Tibial nerve (tissue), 4 donors: ENCODE data around the gene GOLPH3. TPM values are rescaled to one million over a fixed set of nuclear protein-coding genes. Genes with fewer than 3 reads are reported as not detected.

Experiments used
- DNase-seq, 2 donors: peaks; one replicate each; pipeline ENCODE4 v3.0.0-alpha.2; 2019; ENCODE audit warnings: low spot score in 2 of 2
- H3K27ac ChIP-seq, 4 donors: fragments of 200-600 bp; sonication (generic) in 3 of 4; one replicate each; pipeline ENCODE4 v1.5.1; 2017 to 2019; ENCODE audit warnings: mild to moderate bottlenecking in 1 of 4
- H3K27me3 ChIP-seq, 2 donors: fragments of 200-600 bp; sonication (generic) in 1 of 2; one replicate each; pipeline versions ENCODE4 v1.5.1 to v1.6.0; 2017 to 2019
- H3K36me3 ChIP-seq, 3 donors: fragments of 200-600 bp; sonication (generic); one replicate each; pipeline ENCODE4 v1.5.1; 2018 to 2019
- H3K4me1 ChIP-seq, 4 donors: fragments of 200-600 bp; sonication (generic) in 3 of 4; one replicate each; pipeline ENCODE4 v1.5.1; 2017 to 2019
- H3K4me3 ChIP-seq, 4 donors: fragments of 200-600 bp; sonication (generic) in 3 of 4; one replicate each; pipeline ENCODE4 v1.5.1; 2017 to 2019; ENCODE audit warnings: mild to moderate bottlenecking in 1 of 4, moderate library complexity in 1 of 4
- H3K9me3 ChIP-seq, 4 donors: fragments of 200-600 bp; sonication (generic) in 3 of 4; one replicate each; pipeline ENCODE4 v1.5.1; 2017 to 2019
- CTCF ChIP-seq, 5 experiments: fragments of 200-600 bp in 3 of 5; fragments of 450-650 bp in 2 of 5; sonication (generic) in 3 of 5; IDR thresholded peaks; one replicate each; pipeline ENCODE4 v1.5.1; 2016 to 2019; ENCODE audit warnings: antibody characterized with exemption in 5 of 5, mild to moderate bottlenecking in 3 of 5, moderate library complexity in 2 of 5
- EP300 ChIP-seq, 2 donors: sonication (generic); formaldehyde crosslinking; IDR thresholded peaks; one replicate each; pipeline ENCODE4 v1.6.1; 2017; ENCODE audit warnings: antibody characterized with exemption in 2 of 2, mild to moderate bottlenecking in 1 of 2
- POLR2A ChIP-seq, 2 donors: fragments of 450-650 bp; IDR thresholded peaks; one replicate each; pipeline ENCODE4 v1.6.1; 2017; ENCODE audit warnings: antibody characterized with exemption in 2 of 2, mild to moderate bottlenecking in 2 of 2, moderate library complexity in 2 of 2
- WGBS, 2 donors: methylation state at CpG; one replicate each; pipeline ENCODE4 v1.1.5; 2018; 5-methylcytosine and 5-hydroxymethylcytosine counted together
- total RNA-seq, 4 donors: library from RNA; depleted of rRNA; stranded (reverse); fragments of >200 nt; gene quantifications; one replicate each; pipeline ENCODE4 v1.1.0, GENCODE V29; 2016

GOLPH3 gene
- total RNA-seq, 4 donors from 2014 or later: 90.6 to 115 (median 102) TPM

DNA sequence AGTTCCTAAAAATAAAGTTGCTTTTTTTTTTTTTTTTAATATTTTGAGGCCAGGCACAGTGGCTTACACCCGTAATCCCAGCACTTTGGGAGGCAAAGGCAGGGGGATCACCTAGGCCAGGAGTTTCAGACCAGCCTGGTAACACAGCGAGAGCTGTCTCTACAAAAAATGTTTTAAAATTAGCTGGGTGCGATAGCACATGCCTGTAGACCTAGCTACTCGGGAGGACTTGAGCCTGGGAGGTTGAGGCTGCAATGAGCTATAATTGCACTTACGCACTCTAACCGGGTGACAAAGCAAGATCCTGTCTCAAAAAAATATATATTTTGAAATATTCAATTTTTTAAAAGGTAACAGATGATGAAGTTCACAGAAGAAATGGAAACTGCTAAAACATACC lies 22.9 kb downstream of the GOLPH3 start:
- Histone ChIP-seq H3K4me1 (peaks cover 0 to 85% (median 19%) of the 10 kb centered on the region in 4 donors), H3K36me3 (peaks cover 0 to 5% (median 0%) of the 10 kb centered on the region in 3 donors), H3K9me3 (no peaks in the 10 kb centered on the region), H3K4me3 (no peak overlapping the region), H3K27ac (no peak overlapping the region), H3K27me3 (no peaks in the 10 kb centered on the region)
- 87 to 93% methylated on average over 6 of the region's 6 CpGs for WGBS, 2 donors
- DNase-seq: no peak
- no peak for TF ChIP-seq CTCF (IDR thresholded peaks at IDR 0.05)
- TF ChIP-seq POLR2A (IDR thresholded peaks at IDR 0.05): no peak
- TF ChIP-seq EP300 (IDR thresholded peaks at IDR 0.05): no peak

GRCh38 chr5:32150366-32150765 lies 23.8 kb downstream of the GOLPH3 start:
- Histone ChIP-seq H3K4me1 (peaks cover 0 to 90% (median 25%) of the 10 kb centered on the region in 4 donors), H3K9me3 (no peaks in the 10 kb centered on the region), H3K27ac (no peak overlapping the region), H3K4me3 (no peak overlapping the region), H3K36me3 (peaks cover 0 to 5% (median 0%) of the 10 kb centered on the region in 3 donors), H3K27me3 (no peaks in the 10 kb centered on the region)
- no peak for DNase-seq
- TF ChIP-seq EP300 (IDR thresholded peaks at IDR 0.05): no peak
- TF ChIP-seq CTCF (IDR thresholded peaks at IDR 0.05): no peak
- no peak for TF ChIP-seq POLR2A (IDR thresholded peaks at IDR 0.05)
- 80 to 87% methylated on average over 1 of the region's 1 CpG for whole genome bisulfite sequencing, 2 donors

- DNase-seq: no peak
- WGBS, 2 donors: 89 to 93% methylated on average over 4 of the region's 4 CpGs
- peaks cover 0 to 5% (median 0%) of the 10 kb centered on the region in 3 donors for H3K36me3 ChIP-seq
- peaks cover 0 to 93% (median 24%) of the 10 kb centered on the region in 4 donors for H3K4me1 ChIP-seq
- TF ChIP-seq POLR2A (IDR thresholded peaks at IDR 0.05): no peak
- no peak for TF ChIP-seq CTCF (IDR thresholded peaks at IDR 0.05)
- TF ChIP-seq EP300 (IDR thresholded peaks at IDR 0.05): no peak
- H3K4me3 ChIP-seq: no peak overlapping the region
- no peaks in the 10 kb centered on the region for H3K9me3 ChIP-seq
- H3K27me3 ChIP-seq: no peaks in the 10 kb centered on the region
- no peak overlapping the region for H3K27ac ChIP-seq
Observed at GRCh38 chr5:32147959-32148358, 26.2 kb downstream of the GOLPH3 start.

GRCh38 chr5:32147236-32147635 lies 26.9 kb downstream of the GOLPH3 start:
- Histone ChIP-seq H3K27ac (no peak overlapping the region), H3K4me1 (peaks cover 0 to 86% (median 24%) of the 10 kb centered on the region in 4 donors), H3K36me3 (peaks cover 0 to 11% (median 0%) of the 10 kb centered on the region in 3 donors), H3K27me3 (no peaks in the 10 kb centered on the region), H3K9me3 (no peaks in the 10 kb centered on the region), H3K4me3 (no peak overlapping the region)
- DNase-seq: no peak
- 52 to 55% methylated on average over 3 of the region's 3 CpGs for WGBS, 2 donors
- TF ChIP-seq POLR2A (IDR thresholded peaks at IDR 0.05) (no peak), EP300 (IDR thresholded peaks at IDR 0.05) (no peak), CTCF (IDR thresholded peaks at IDR 0.05) (no peak)

DNA sequence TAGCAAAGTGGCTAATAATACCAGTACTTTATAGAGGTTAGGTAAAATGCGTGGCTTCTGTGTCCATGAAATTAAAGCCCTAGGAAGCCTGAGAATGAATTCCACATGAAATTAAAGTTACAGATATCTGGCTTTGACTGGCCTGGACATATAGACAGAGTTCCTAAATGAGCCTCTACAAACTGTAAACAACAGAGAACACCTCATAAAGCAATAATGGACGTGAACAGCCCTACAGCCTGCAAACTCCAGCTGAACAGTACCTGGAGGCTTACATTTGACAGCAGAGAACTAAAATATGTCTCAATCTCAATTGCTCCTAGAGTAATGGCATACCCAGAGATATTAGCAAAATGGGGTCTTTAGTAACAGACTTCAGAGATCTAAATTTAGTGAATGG lies 28.7 kb downstream of the GOLPH3 start:
- Histone ChIP-seq H3K4me1 (peaks cover 0 to 67% (median 24%) of the 10 kb centered on the region in 4 donors), H3K27me3 (no peaks in the 10 kb centered on the region), H3K36me3 (peaks cover 0 to 15% (median 0%) of the 10 kb centered on the region in 3 donors), H3K27ac (no peak overlapping the region), H3K4me3 (no peak overlapping the region), H3K9me3 (no peaks in the 10 kb centered on the region)
- TF ChIP-seq CTCF (IDR thresholded peaks at IDR 0.05): no peak
- TF ChIP-seq POLR2A (IDR thresholded peaks at IDR 0.05): no peak
- TF ChIP-seq EP300 (IDR thresholded peaks at IDR 0.05): no peak
- no peak for DNase-seq
- WGBS, 2 donors: 57 to 76% methylated on average over 2 of the region's 2 CpGs
